MCF 10A (cell line): Measurements from ENCODE around the gene RBM24. TPM values are rescaled to one million over a fixed set of nuclear protein-coding genes. Genes with fewer than 3 reads are reported as not detected.

Experiments
- BruUV-seq: library from RNA; stranded (reverse); fragments of 400-500 nt; replicated peaks from 2 replicates; lab custom pipeline; 2021; lab: Mats Ljungman, UMichigan
- CTCF ChIA-PET: fragments of 300-600 bp; sonication (Branson Sonifier 250); formaldehyde crosslinking; extraction: SDS; loops from one replicate; lab custom pipeline; 2021; ENCODE audit warnings: antibody characterized with exemption, inconsistent platforms; lab: Yijun Ruan, JAX
- POLR2A ChIA-PET: fragments of 300-600, 350-650 bp; sonication (Branson Sonifier 250); formaldehyde crosslinking; extraction: SDS; loops from one replicate; lab custom pipeline; 2020; ENCODE audit warnings: antibody characterized with exemption, inconsistent platforms; lab: Yijun Ruan, JAX
- DNase-seq: peaks from one replicate; pipeline ENCODE4 v3.0.0-alpha.2; 2018; ENCODE audit not compliant: unreplicated experiment
- H3K27ac Mint-ChIP-seq: one replicate; pipeline ENCODE4 v1.8.0; 2022; ENCODE audit warnings: mild to moderate bottlenecking, low read depth, mixed read lengths; ENCODE audit not compliant: unreplicated experiment
- H3K27me3 Mint-ChIP-seq: one replicate; pipeline ENCODE4 v1.8.0; 2022; ENCODE audit warnings: mixed read lengths; ENCODE audit not compliant: insufficient read depth, unreplicated experiment
- H3K36me3 Mint-ChIP-seq: one replicate; pipeline ENCODE4 v1.8.0; 2022; ENCODE audit warnings: mild to moderate bottlenecking, moderate library complexity, mixed read lengths; ENCODE audit not compliant: insufficient read depth, unreplicated experiment
- H3K4me1 Mint-ChIP-seq: one replicate; pipeline ENCODE4 v1.8.0; 2022; ENCODE audit warnings: mixed read lengths; ENCODE audit not compliant: insufficient read depth, unreplicated experiment
- H3K4me3 Mint-ChIP-seq: one replicate; pipeline ENCODE4 v1.8.0; 2022; ENCODE audit warnings: mild to moderate bottlenecking, moderate library complexity, mixed read lengths; ENCODE audit not compliant: unreplicated experiment
- H3K9me3 Mint-ChIP-seq: one replicate; pipeline ENCODE4 v1.8.0; 2022; ENCODE audit warnings: mixed read lengths; ENCODE audit not compliant: unreplicated experiment
- CTCF ChIP-seq: fragments of 200-600 bp; IDR thresholded peaks from one replicate; pipeline ENCODE4 v1.8.0; 2022; ENCODE audit warnings: antibody characterized with exemption, mild to moderate bottlenecking; ENCODE audit not compliant: unreplicated experiment
- intact Hi-C: fragments of 100-400 bp; cut with micrococcal nuclease; formaldehyde crosslinking; loops from 2 replicates; pipeline ENCODE4 v1.14.1; 2022
- total RNA-seq: library from RNA; stranded (reverse); gene quantifications from 2 replicates; pipeline ENCODE4 v1.2.3, GENCODE V29; 2022

RBM24 gene
- total RNA-seq, 1 experiment from 2014 or later: not detected

GRCh38 chr6:17269840-17270239 lies 11.3 kb upstream of the RBM24 start:
- ChIA-PET POLR2A (interaction anchor here (1.1 kb wide), 1 partner anchor 91 kb away, joined by 3 read pairs; no protein-coding TSS in a partner anchor), CTCF (no interaction called here)
- TF ChIP-seq CTCF: no peak
- no peak overlapping the region for H3K4me3 Mint-ChIP-seq
- no peaks in the 10 kb centered on the region for H3K27me3 Mint-ChIP-seq
- no peak for DNase-seq
- no peak overlapping the region for H3K27ac Mint-ChIP-seq
- H3K9me3 Mint-ChIP-seq: no peaks in the 10 kb centered on the region
- no TSS peak for BruUV-seq
- H3K4me1 Mint-ChIP-seq: peaks cover 14% of the 10 kb centered on the region
- no peaks in the 10 kb centered on the region for H3K36me3 Mint-ChIP-seq
- intact Hi-C loops: no loop called here

GRCh38 chr6:17271628-17272027 lies 9.5 kb upstream of the RBM24 start:
- Mint-ChIP-seq H3K27ac (no peak overlapping the region), H3K36me3 (no peaks in the 10 kb centered on the region), H3K9me3 (no peaks in the 10 kb centered on the region), H3K4me1 (peaks cover 14% of the 10 kb centered on the region), H3K27me3 (no peaks in the 10 kb centered on the region), H3K4me3 (no peak overlapping the region)
- intact Hi-C loops: no loop called here
- no peak for DNase-seq
- CTCF ChIA-PET: interaction anchor here (0.6 to 0.7 kb wide), 2 partner anchors 114 to 227 kb away, joined by 4 to 5 read pairs; no protein-coding TSS in a partner anchor
- no TSS peak for BruUV-seq
- POLR2A ChIA-PET: no interaction called here
- no peak for TF ChIP-seq CTCF

GRCh38 chr6:17276766-17277165 lies 4.4 kb upstream of the RBM24 start:
- no TSS peak for BruUV-seq
- no peak overlapping the region for H3K27ac Mint-ChIP-seq
- intact Hi-C loops: no loop called here
- H3K4me1 Mint-ChIP-seq: peaks cover 16% of the 10 kb centered on the region
- no peak overlapping the region for H3K4me3 Mint-ChIP-seq
- no peaks in the 10 kb centered on the region for H3K9me3 Mint-ChIP-seq
- no peaks in the 10 kb centered on the region for H3K27me3 Mint-ChIP-seq
- no peak for TF ChIP-seq CTCF
- ChIA-PET POLR2A (interaction anchor here (0.6 kb wide), 1 partner anchor 182 kb away, joined by 3 read pairs; no protein-coding TSS in a partner anchor), CTCF (no interaction called here)
- no peaks in the 10 kb centered on the region for H3K36me3 Mint-ChIP-seq
- DNase-seq: no peak

- POLR2A ChIA-PET: interaction anchor here (0.6 kb wide), 1 partner anchor 183 kb away, joined by 3 read pairs; no protein-coding TSS in a partner anchor
Observed at GRCh38 chr6:17277256-17277655, 3.9 kb upstream of the RBM24 start.

More at GRCh38 chr6:17277256-17277655, 3.9 kb upstream of the RBM24 start:
- intact Hi-C loops: no loop called here
- Mint-ChIP-seq H3K4me1 (peaks cover 16% of the 10 kb centered on the region), H3K4me3 (no peak overlapping the region), H3K36me3 (no peaks in the 10 kb centered on the region), H3K27ac (no peak overlapping the region), H3K9me3 (no peaks in the 10 kb centered on the region), H3K27me3 (no peaks in the 10 kb centered on the region)
- CTCF ChIA-PET: no interaction called here
- no TSS peak for BruUV-seq
- no peak for TF ChIP-seq CTCF
- DNase-seq: no peak
